Osteoblast (primary cell): ENCODE data around the gene CIPC. TPM values are rescaled to one million over a fixed set of nuclear protein-coding genes. Genes with fewer than 3 reads are reported as not detected.

ENCODE experiments used
- DNase-seq: peaks from one replicate; pipeline ENCODE4 v3.0.0; 2011; ENCODE audit warnings: low spot score, mixed read lengths; ENCODE audit not compliant: insufficient read length; ENCODE audit errors: missing footprints
- H2AFZ ChIP-seq: 2 replicates; pipeline ENCODE4 v1.6.0; 2011; ENCODE audit warnings: mild to moderate bottlenecking, low read length
- H3K27ac ChIP-seq: 2 replicates; pipeline ENCODE4 v1.5.1; 2011; ENCODE audit warnings: mild to moderate bottlenecking, low read depth, low read length, moderate library complexity
- H3K27me3 ChIP-seq: 2 replicates; pipeline ENCODE4 v1.6.0; 2012; ENCODE audit warnings: mild to moderate bottlenecking, control low read depth, inconsistent platforms, low read length, moderate library complexity; ENCODE audit not compliant: insufficient read depth
- H3K36me3 ChIP-seq: 2 replicates; pipeline ENCODE4 v1.5.1; 2011; ENCODE audit warnings: mild to moderate bottlenecking, low read length, control low read depth, moderate library complexity; ENCODE audit not compliant: insufficient read depth
- H3K4me1 ChIP-seq: 2 replicates; pipeline ENCODE4 v1.5.1; 2011; ENCODE audit warnings: mild to moderate bottlenecking, low read length, control low read depth, moderate library complexity; ENCODE audit not compliant: insufficient read depth
- H3K4me2 ChIP-seq: 2 replicates; pipeline ENCODE4 v1.6.0; 2011; ENCODE audit warnings: mild to moderate bottlenecking, low read length; ENCODE audit not compliant: insufficient read depth
- H3K4me3 ChIP-seq: fragments of 200-600 bp; sonication (generic); 3 replicates; pipeline ENCODE4 v1.5.1; 2012; ENCODE audit warnings: mild to moderate bottlenecking, low read length, inconsistent platforms; ENCODE audit not compliant: insufficient read depth
- H3K79me2 ChIP-seq: 2 replicates; pipeline ENCODE4 v1.6.0; 2012; ENCODE audit warnings: mild to moderate bottlenecking, low read length, control low read depth, inconsistent platforms; ENCODE audit not compliant: insufficient read depth
- H3K9me3 ChIP-seq: 2 replicates; pipeline ENCODE4 v1.5.1; 2011; ENCODE audit warnings: low read depth, low read length, control low read depth
- H4K20me1 ChIP-seq: 2 replicates; pipeline ENCODE4 v1.6.0; 2012; ENCODE audit warnings: mild to moderate bottlenecking, low read length, control low read depth; ENCODE audit not compliant: insufficient read depth
- CTCF ChIP-seq: IDR thresholded peaks from 2 replicates; pipeline ENCODE4 v1.5.1; 2011; ENCODE audit warnings: mild to moderate bottlenecking, low read depth, low read length, moderate library complexity; ENCODE audit errors: extremely low read depth
- total RNA-seq: library from RNA; depleted of rRNA; stranded (reverse); fragments of >200 nt; gene quantifications from 2 replicates; pipeline ENCODE4 v1.2.3, GENCODE V29; 2012

CIPC gene
- total RNA-seq, 1 donor: 16.6 TPM

- no peak overlapping the region for H3K4me2 ChIP-seq
- H4K20me1 ChIP-seq: no peaks in the 10 kb centered on the region
- no peak overlapping the region for H2AFZ ChIP-seq
- no peaks in the 10 kb centered on the region for H3K27me3 ChIP-seq
- H3K4me1 ChIP-seq: no peaks in the 10 kb centered on the region
- no peak overlapping the region for H3K4me3 ChIP-seq
- H3K79me2 ChIP-seq: no peaks in the 10 kb centered on the region
- H3K36me3 ChIP-seq: no peaks in the 10 kb centered on the region
- TF ChIP-seq CTCF: no peak
- no peak overlapping the region for H3K27ac ChIP-seq
- no peaks in the 10 kb centered on the region for H3K9me3 ChIP-seq
- peak; percentile 35 for DNase-seq
Measured at GRCh38 chr14:77086017-77086727, 11.9 kb upstream of the CIPC start.

GRCh38 chr14:77086951-77087350 lies 11.1 kb upstream of the CIPC start:
- Histone ChIP-seq H3K27ac (no peak overlapping the region), H3K27me3 (no peaks in the 10 kb centered on the region), H3K36me3 (no peaks in the 10 kb centered on the region), H3K4me1 (no peaks in the 10 kb centered on the region), H3K9me3 (peaks cover 2% of the 10 kb centered on the region), H3K4me3 (no peak overlapping the region), H3K79me2 (no peaks in the 10 kb centered on the region), H3K4me2 (no peak overlapping the region), H2AFZ (no peak overlapping the region), H4K20me1 (no peaks in the 10 kb centered on the region)
- no peak for DNase-seq
- no peak for TF ChIP-seq CTCF

GRCh38 chr14:77087631-77088030 lies 10.4 kb upstream of the CIPC start:
- Histone ChIP-seq H2AFZ (no peak overlapping the region), H3K79me2 (no peaks in the 10 kb centered on the region), H3K4me1 (no peaks in the 10 kb centered on the region), H4K20me1 (no peaks in the 10 kb centered on the region), H3K9me3 (peaks cover 2% of the 10 kb centered on the region), H3K4me3 (no peak overlapping the region), H3K4me2 (no peak overlapping the region), H3K27me3 (no peaks in the 10 kb centered on the region), H3K36me3 (no peaks in the 10 kb centered on the region), H3K27ac (no peak overlapping the region)
- DNase-seq: no peak
- no peak for TF ChIP-seq CTCF

- peaks cover 2% of the 10 kb centered on the region for H3K9me3 ChIP-seq
- H3K4me1 ChIP-seq: no peaks in the 10 kb centered on the region
- H3K4me2 ChIP-seq: no peak overlapping the region
- no peak overlapping the region for H3K27ac ChIP-seq
- no peak for DNase-seq
- H3K4me3 ChIP-seq: no peak overlapping the region
- no peaks in the 10 kb centered on the region for H3K27me3 ChIP-seq
- H3K79me2 ChIP-seq: no peaks in the 10 kb centered on the region
- no peak overlapping the region for H2AFZ ChIP-seq
- no peaks in the 10 kb centered on the region for H4K20me1 ChIP-seq
- no peak for TF ChIP-seq CTCF
- no peaks in the 10 kb centered on the region for H3K36me3 ChIP-seq
Measured at GRCh38 chr14:77088219-77088618, 9.8 kb upstream of the CIPC start.
